Measurements from ENCODE around the gene HERC5.
A peak's percentile ranks its signal among the peaks of the same experiment; 100 is the strongest.

HERC5 gene

GRCh38 chr4:88522702-88523324 lies 65.9 kb downstream of the HERC5 start:
- peak; percentile 39 for DNase-seq (ENCODE audit: low spot score)

GRCh38 chr4:88523325-88524129 lies 66.6 kb downstream of the HERC5 start, which contains the start of gene PYURF:
PYURF (minus strand) TSS chr4:88523776; CDS start chr4:88523700, 76 bp downstream.
- DNase-seq (ENCODE audit: low spot score), result peak; percentile 91

- no peak for DNase-seq (ENCODE audit: low spot score)
These were observed 67.3 kb downstream of the HERC5 start for GRCh38 chr4:88524171-88524570.

GRCh38 chr4:88526221-88526815 lies 69.4 kb downstream of the HERC5 start:
- DNase-seq (ENCODE audit: low spot score), result peak; percentile 45

GRCh38 chr4:88527787-88528186 lies 70.9 kb downstream of the HERC5 start:
- no peak for DNase-seq (ENCODE audit: low spot score)

- DNase-seq (ENCODE audit: low spot score), result no peak
These were observed 71.9 kb downstream of the HERC5 start for GRCh38 chr4:88528861-88529260.

GRCh38 chr4:88531549-88531948 lies 74.6 kb downstream of the HERC5 start:
- no peak for DNase-seq (ENCODE audit: low spot score)

GRCh38 chr4:88533088-88533790 lies 76.3 kb downstream of the HERC5 start:
- no peak for DNase-seq (ENCODE audit: low spot score)

GRCh38 chr4:88533937-88534750 lies 77.2 kb downstream of the HERC5 start:
- DNase-seq (ENCODE audit: low spot score), result no peak

- no peak for DNase-seq (ENCODE audit: low spot score)
These were observed 78.3 kb downstream of the HERC5 start for GRCh38 chr4:88535090-88535755.

- no peak for DNase-seq (ENCODE audit: low spot score)
These were observed 80.8 kb downstream of the HERC5 start for GRCh38 chr4:88537709-88538108.

GRCh38 chr4:88539322-88540068 lies 82.6 kb downstream of the HERC5 start:
- DNase-seq (ENCODE audit: low spot score), result peak; percentile 34

- DNase-seq (ENCODE audit: low spot score), result no peak
These were observed 92.9 kb downstream of the HERC5 start for GRCh38 chr4:88549815-88550214.

Data from pons (tissue), 1 donor.